Adipocyte (in vitro differentiated cells): ENCODE data around the gene ADAP2.
"Not testable (repeated sequence)": the region's sequence is repeated elsewhere in the genome, so short reads cannot be mapped to it uniquely, and the experiment has no call there.

ENCODE experiments used
- DNase-seq: peaks from one replicate; pipeline ENCODE4 v3.0.0-alpha.2; 2015; ENCODE audit warnings: low read depth
- H3K27me3 ChIP-seq: replicated peaks from 2 replicates; pipeline ENCODE4 v1.7.0; 2013; ENCODE audit warnings: mild to moderate bottlenecking, low read length, moderate library complexity; ENCODE audit not compliant: control insufficient read depth, insufficient read depth
- H3K36me3 ChIP-seq: 2 replicates; pipeline ENCODE4 v1.7.0; 2013; ENCODE audit warnings: low read length, mild to moderate bottlenecking, moderate library complexity; ENCODE audit not compliant: control insufficient read depth, insufficient read depth, severe bottlenecking
- H3K4me1 ChIP-seq: 2 replicates; pipeline ENCODE4 v1.7.0; 2013; ENCODE audit warnings: mild to moderate bottlenecking, low read length, moderate library complexity; ENCODE audit not compliant: control insufficient read depth, insufficient read depth
- H3K4me3 ChIP-seq: 2 replicates; pipeline ENCODE4 v1.7.0; 2013; ENCODE audit warnings: mild to moderate bottlenecking, low read length, moderate library complexity
- H3K9ac ChIP-seq: 2 replicates; pipeline ENCODE4 v1.7.0; 2013; ENCODE audit warnings: mild to moderate bottlenecking, low read length, moderate library complexity
- H3K9me3 ChIP-seq: 2 replicates; pipeline ENCODE4 v1.7.0; 2013; ENCODE audit warnings: mild to moderate bottlenecking, low read length, moderate library complexity; ENCODE audit not compliant: control insufficient read depth

Gene ADAP2

DNA sequence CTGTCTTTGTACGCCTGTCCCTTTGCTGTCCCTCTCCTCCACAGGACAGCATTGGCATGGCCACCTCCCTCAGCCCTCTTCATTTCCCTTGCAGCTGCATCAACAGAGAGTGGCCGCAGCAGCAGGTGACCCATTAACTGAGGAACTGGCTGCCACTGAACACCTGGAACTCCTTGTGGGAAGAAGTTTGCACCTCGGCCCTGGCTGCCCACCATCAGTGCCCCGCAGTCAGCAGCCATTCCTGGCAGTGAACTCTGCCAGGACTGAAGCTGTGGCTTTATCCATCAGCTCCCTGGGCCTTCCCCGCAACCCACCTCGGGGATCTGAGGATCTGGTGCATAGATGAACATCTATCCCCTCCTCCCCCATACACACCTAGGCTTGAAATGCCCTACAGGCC, 36.0 kb downstream of the ADAP2 start:
- peaks cover 11% of the 10 kb centered on the region for H3K4me1 ChIP-seq
- no peak for DNase-seq
- H3K4me3 ChIP-seq, result no peak overlapping the region
- H3K9ac ChIP-seq, result no peak overlapping the region
- no peaks in the 10 kb centered on the region for H3K9me3 ChIP-seq
- H3K36me3 ChIP-seq, result no peaks in the 10 kb centered on the region
- no peaks in the 10 kb centered on the region for H3K27me3 ChIP-seq

DNA sequence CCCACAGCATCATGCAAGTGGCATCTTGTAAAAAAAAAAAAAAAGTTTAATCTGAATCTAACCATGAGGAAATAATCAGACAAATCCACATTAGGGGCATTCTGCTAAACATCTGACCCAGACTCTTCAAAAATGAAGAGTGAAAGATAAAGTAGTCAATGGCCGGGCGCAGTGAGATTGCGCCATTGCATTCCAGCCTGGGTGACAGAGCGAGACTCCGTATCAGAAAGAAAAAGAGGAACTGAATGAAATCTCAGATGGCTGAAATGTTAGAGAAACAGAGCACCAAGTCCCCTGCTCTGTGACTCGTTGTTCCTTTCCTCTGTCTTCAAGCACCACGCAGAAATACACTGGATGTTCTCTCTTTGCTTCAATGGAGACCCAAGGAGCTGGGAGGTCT, 36.4 kb downstream of the ADAP2 start:
- no peaks in the 10 kb centered on the region for H3K9me3 ChIP-seq
- peak; percentile 15 for DNase-seq
- H3K9ac ChIP-seq, result no peak overlapping the region
- peaks cover 11% of the 10 kb centered on the region for H3K4me1 ChIP-seq
- H3K36me3 ChIP-seq, result no peaks in the 10 kb centered on the region
- no peak overlapping the region for H3K4me3 ChIP-seq
- no peaks in the 10 kb centered on the region for H3K27me3 ChIP-seq

DNA sequence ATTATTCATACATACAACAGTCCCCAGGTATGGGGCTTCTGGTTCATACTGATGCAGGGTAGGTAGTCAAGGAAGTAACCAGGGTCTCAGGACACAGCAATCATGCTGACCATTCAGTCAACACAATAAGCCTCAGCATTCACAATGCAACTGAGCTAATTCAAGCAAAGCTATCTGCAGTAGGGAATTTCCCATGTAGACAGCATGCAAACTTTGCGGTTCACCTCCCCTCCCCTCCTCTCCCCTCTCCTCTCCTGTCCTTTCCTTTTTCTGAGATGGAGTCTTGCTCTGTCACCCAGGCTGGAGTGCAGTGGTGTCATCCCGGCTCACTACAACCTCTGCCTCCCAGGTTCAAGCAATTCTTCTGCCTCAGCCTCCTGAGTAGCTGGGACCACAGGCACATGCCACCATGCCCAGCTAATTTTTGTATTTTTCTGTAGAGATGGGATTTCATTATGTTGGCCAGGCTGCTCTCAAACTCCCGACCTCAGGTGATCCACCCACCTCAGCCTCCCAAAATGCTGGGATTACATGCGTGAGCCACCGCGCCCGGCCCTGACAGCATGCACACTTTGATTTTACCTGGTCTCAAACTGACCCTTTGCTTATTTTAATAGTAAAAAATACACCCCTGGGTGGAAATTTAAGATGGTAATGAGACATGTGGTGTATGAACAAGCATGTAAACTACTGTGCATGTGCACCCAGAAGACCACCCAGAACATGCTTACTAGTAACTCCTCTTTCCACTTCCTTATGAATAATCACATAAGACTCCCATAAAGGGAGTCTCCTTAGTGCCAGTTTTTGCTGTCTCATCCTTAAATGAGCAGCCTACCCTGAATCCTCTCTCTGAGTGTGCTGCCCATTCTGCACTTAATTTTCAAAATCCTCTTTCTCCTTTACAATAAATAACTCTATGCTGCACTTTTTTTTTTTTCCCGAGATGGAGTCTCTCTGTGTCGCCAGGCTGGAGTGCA, 39.8 kb downstream of the ADAP2 start:
- no peaks in the 10 kb centered on the region for H3K9me3 ChIP-seq
- peaks cover 10% of the 10 kb centered on the region for H3K4me1 ChIP-seq
- H3K27me3 ChIP-seq, result no peaks in the 10 kb centered on the region
- peak; percentile 16 for DNase-seq
- H3K4me3 ChIP-seq, result no peak overlapping the region
- no peak overlapping the region for H3K9ac ChIP-seq
- H3K36me3 ChIP-seq, result no peaks in the 10 kb centered on the region

DNA sequence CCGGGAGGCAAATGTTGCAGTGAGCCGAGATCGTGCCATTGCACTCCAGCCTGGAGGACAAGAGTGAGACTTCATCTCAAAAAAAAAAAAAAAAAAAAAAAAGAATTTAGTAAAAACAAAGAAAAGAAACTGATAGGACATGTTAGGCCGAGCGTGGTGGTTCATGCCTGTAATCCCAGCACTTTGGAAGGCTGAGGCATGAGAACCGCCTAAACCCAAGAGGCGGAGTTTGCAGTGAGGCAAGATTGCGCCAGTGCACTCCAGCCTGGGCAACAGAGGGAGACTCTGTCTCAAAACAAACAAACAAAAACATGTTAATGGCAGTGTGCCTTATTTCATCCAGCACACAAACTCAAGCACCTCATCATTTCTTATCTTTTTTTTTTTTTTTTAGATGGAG, 42.6 kb downstream of the ADAP2 start:
- H3K9me3 ChIP-seq, H3K9ac ChIP-seq, H3K4me1 ChIP-seq, H3K36me3 ChIP-seq, H3K4me3 ChIP-seq, H3K27me3 ChIP-seq, DNase-seq: not testable (repeated sequence)

DNA sequence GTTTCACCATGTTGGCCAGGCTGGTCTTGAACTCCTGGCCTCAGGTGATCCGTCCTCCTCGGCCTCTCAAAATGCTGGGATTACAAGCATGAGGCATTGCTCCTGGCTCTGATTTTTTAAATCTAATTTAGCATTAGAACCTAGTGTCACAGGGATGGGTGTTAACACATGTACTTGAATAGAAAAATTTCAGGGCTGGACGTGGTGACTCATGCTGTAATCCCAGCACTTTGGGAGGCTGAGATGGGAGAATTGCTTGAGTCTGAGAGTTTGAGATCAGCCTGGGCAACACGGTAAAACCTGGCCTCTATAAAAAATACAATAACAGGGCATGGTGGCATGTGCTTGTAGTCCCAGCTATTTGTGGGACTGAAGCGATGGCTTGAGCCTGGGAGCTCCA, 43.1 kb downstream of the ADAP2 start:
- no peaks in the 10 kb centered on the region for H3K9me3 ChIP-seq
- H3K4me1 ChIP-seq, result peaks cover 8% of the 10 kb centered on the region
- no peaks in the 10 kb centered on the region for H3K27me3 ChIP-seq
- no peaks in the 10 kb centered on the region for H3K36me3 ChIP-seq
- DNase-seq, result peak; percentile 27
- no peak overlapping the region for H3K9ac ChIP-seq
- no peak overlapping the region for H3K4me3 ChIP-seq

DNA sequence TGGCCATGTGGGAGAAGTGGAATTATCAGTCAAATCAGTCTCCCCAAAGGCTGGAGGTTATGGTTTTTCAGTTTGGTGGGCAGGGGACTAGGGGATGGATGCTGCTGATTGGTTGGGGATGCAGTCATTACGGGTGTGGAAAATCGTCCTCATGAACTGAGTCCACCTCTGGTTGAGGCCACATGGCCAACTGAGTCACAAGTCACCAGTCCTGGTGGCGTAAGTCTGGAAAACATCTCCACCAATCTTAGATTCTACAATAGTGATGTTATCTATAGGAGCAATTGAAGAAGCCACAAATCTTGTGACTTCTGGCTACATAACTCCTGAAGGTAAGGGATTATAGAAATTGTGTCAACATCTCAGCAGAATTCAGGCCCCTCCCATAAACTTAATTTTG, 43.9 kb downstream of the ADAP2 start:
- Histone ChIP-seq H3K36me3 (no peaks in the 10 kb centered on the region), H3K27me3 (no peaks in the 10 kb centered on the region), H3K9ac (no peak overlapping the region), H3K4me3 (no peak overlapping the region), H3K9me3 (no peaks in the 10 kb centered on the region), H3K4me1 (peaks cover 14% of the 10 kb centered on the region)
- DNase-seq, result no peak

DNA sequence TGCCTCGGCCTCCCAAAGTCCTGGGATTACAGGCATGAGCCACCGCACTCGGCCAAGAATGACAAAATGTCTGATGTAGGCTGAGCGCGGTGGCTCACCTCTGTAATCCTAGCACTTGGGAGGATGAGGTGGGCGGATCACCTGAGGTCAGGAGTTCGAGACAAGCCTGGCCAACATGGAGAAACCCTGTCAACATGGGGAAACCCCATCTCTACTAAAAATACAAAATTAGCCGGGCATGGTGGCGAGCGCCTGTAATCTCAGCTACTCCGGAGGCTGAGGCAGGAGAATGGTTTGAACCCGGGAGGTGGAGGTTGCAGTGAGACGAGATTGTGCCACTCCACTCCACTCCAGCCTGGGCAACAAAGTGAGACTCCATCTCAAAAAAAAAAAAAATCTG, 46.2 kb downstream of the ADAP2 start:
- H3K36me3 ChIP-seq, H3K27me3 ChIP-seq, H3K4me3 ChIP-seq, DNase-seq, H3K9me3 ChIP-seq, H3K9ac ChIP-seq: not testable (repeated sequence)
- peaks cover 17% of the 10 kb centered on the region for H3K4me1 ChIP-seq

DNA sequence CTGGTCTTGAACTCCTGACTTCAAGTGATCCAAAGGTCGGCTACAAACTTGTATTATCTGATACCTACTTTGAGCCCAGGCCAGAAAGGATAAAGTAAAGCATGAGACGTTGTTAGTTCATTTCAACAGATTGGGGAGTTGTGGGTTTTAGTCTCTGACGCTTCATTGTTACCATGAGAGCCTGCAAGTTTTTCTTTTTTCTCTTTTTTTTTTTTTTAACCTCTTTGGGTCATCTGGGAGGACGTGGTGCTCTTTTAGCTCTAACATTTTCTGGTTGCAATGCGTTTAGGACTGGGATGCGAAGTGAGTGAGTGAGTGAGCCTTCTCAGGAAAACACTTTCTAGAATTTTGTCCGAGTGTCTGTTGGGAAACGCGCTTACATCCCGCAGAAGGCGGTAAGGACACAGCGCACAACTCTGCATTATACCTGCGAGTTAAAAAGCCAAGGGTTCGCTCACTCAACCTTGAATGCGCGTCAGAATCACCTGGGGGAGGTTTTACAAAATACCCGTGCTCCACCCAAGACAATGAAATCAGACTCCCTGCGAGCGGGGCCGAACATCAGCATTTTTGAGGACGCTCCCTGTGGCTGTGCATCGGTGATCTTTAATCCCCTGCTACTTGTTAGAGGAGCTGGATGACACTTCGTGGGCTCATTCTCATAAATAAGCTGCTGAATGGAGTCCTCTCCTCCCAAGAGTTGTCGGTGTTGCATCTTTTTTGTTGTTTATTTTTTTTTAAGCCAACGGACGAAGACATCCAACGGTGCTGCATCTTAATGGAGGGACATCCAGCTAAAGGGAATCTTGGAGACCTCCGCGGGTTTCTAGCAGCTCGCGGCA, 48.5 kb downstream of the ADAP2 start:
- DNase-seq, result no peak
- Histone ChIP-seq H3K9ac (peak overlapping the region; percentile 87), H3K4me3 (peak overlapping the region; percentile 81), H3K27me3 (no peaks in the 10 kb centered on the region), H3K36me3 (no peaks in the 10 kb centered on the region), H3K4me1 (peaks cover 22% of the 10 kb centered on the region), H3K9me3 (no peaks in the 10 kb centered on the region)

DNA sequence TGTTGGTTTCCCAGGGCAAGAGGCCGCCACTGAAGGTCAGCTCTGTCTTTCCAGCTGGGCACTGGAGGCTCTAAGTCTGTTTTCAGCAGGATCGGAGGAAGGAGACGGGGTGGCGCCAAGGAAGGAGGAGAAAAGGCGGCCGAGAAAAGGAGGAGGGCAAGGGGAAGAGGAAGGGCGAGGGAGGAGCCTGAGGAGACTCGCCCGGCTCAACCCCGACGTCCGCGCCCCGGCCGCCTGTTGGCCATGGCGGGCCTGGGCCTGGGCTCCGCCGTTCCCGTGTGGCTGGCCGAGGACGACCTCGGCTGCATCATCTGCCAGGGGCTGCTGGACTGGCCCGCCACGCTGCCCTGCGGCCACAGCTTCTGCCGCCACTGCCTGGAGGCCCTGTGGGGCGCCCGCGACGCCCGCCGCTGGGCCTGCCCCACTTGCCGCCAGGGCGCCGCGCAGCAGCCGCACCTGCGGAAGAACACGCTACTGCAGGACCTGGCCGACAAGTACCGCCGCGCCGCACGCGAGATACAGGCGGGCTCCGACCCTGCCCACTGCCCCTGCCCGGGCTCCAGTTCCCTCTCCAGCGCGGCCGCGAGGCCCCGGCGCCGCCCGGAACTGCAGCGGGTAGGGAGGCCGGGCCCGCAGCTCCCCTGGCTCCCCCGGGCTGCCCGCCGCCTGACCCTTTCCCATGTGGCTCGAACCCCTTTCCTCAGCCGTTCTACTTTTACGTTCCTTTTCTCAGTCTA, 49.3 kb downstream of the ADAP2 start, which contains the start of gene RNF135:
Gene RNF135 (plus strand): TSS at position 209 of the 737 bp plus-strand sequence. CDS start 35 bp downstream, at position 244.
- no peaks in the 10 kb centered on the region for H3K27me3 ChIP-seq
- peak; percentile 91 for DNase-seq
- H3K4me1 ChIP-seq, result peaks cover 22% of the 10 kb centered on the region
- H3K36me3 ChIP-seq, result peaks cover 6% of the 10 kb centered on the region
- H3K9ac ChIP-seq, result peak within 1 kb of the TSS; percentile 87
- H3K4me3 ChIP-seq, result peak within 1 kb of the TSS; percentile 81
- no peaks in the 10 kb centered on the region for H3K9me3 ChIP-seq

DNA sequence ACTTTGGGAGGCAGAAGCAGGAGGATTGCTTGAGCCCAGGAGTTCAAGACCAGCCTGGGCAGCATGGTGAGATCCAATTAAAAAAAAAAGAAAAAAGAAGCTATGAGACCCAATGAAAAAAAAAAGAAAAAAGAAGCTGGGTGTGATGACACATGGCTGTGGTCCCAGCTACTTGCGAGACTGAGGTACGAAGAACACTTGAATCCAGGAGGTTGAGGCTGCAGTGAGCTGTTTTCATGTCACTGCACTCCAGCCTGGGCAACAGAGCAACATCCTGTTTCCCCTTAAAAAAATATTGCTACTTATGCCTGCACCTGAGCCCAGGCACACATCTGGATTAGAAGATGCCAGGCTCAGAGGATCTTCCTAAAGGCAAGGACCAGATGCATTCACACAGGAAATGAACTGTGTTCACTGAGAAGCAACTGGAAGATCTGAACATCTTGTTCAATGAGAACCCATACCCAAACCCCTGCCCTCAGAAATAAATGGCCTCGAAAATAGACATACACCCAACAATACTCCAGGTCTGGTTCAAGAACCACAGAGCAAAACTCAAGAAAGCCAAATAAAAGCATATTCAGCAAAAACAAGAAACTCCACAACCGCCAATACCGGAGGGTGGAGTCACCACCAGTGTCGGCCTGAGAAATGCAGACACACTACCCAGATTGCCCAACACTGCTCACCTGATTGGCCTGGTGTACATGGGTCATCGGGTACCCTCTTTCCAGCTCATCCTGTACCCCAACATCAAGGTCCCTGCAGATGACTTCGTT, 53.5 kb downstream of the ADAP2 start:
- no peak overlapping the region for H3K9ac ChIP-seq
- DNase-seq, result no peak
- peaks cover 17% of the 10 kb centered on the region for H3K4me1 ChIP-seq

More for the DNA sequence above, 53.5 kb downstream of the ADAP2 start:
- Histone ChIP-seq H3K36me3 (peaks cover 6% of the 10 kb centered on the region), H3K9me3 (no peaks in the 10 kb centered on the region), H3K4me3 (no peak overlapping the region), H3K27me3 (no peaks in the 10 kb centered on the region)
